Caco-2 (cell line): ENCODE data around the gene NKAIN1. TPM values are rescaled to one million over a fixed set of nuclear protein-coding genes. Genes with fewer than 3 reads are reported as not detected.

Source experiments
- BruUV-seq: library from RNA; stranded (reverse); fragments of 400-500 nt; replicated peaks from 2 replicates; lab custom pipeline; 2021; lab: Mats Ljungman, UMichigan
- CTCF ChIA-PET: fragments of 300-600 bp; sonication (Branson Sonifier 250); formaldehyde crosslinking; loops from one replicate; lab custom pipeline; 2022; ENCODE audit warnings: antibody characterized with exemption; lab: Charles Lee
- POLR2A ChIA-PET: fragments of 300-600 bp; sonication (Branson Sonifier 250); formaldehyde crosslinking; loops from one replicate; lab custom pipeline; 2022; ENCODE audit warnings: antibody characterized with exemption; lab: Charles Lee
- DNase-seq, 2 experiments: peaks; one replicate each; pipeline versions ENCODE4 v3.0.0 to v3.0.0-alpha.2; 2020 to 2022
- H3K27me3 ChIP-seq: replicated peaks from 2 replicates; pipeline ENCODE4 v1.6.0; 2011; ENCODE audit warnings: low read length; ENCODE audit not compliant: control insufficient read depth, insufficient read depth
- H3K36me3 ChIP-seq: 2 replicates; pipeline ENCODE4 v1.5.1; 2011; ENCODE audit warnings: low read length; ENCODE audit not compliant: control insufficient read depth, insufficient read depth
- H3K4me1 ChIP-seq: fragments of 250-450 bp; sonication (Bioruptor Pico); 2 replicates; pipeline ENCODE4 v1.5.1; 2020; ENCODE audit warnings: mild to moderate bottlenecking
- H3K4me3 ChIP-seq: 2 replicates; pipeline ENCODE4 v1.5.1; 2011; ENCODE audit warnings: low read depth, mild to moderate bottlenecking, control low read depth, low read length
- H3K9me3 ChIP-seq: fragments of 250-450 bp; sonication (Bioruptor Pico); 2 replicates; pipeline ENCODE4 v1.5.1; 2020; ENCODE audit warnings: mild to moderate bottlenecking, moderate library complexity
- H3K27ac Mint-ChIP-seq: one replicate; pipeline ENCODE4 v1.8.0; 2022; ENCODE audit warnings: mixed read lengths; ENCODE audit not compliant: unreplicated experiment
- H3K27me3 Mint-ChIP-seq: one replicate; pipeline ENCODE4 v1.8.0; 2022; ENCODE audit warnings: mixed read lengths; ENCODE audit not compliant: insufficient read depth, unreplicated experiment
- H3K36me3 Mint-ChIP-seq: one replicate; pipeline ENCODE4 v1.8.0; 2022; ENCODE audit warnings: mild to moderate bottlenecking, mixed read lengths; ENCODE audit not compliant: insufficient read depth, unreplicated experiment
- H3K4me1 Mint-ChIP-seq: one replicate; pipeline ENCODE4 v1.8.0; 2022; ENCODE audit warnings: low read depth, mixed read lengths; ENCODE audit not compliant: unreplicated experiment
- H3K4me3 Mint-ChIP-seq: one replicate; pipeline ENCODE4 v1.8.0; 2022; ENCODE audit warnings: mild to moderate bottlenecking, moderate library complexity, mixed read lengths; ENCODE audit not compliant: unreplicated experiment
- H3K9me3 Mint-ChIP-seq: one replicate; pipeline ENCODE4 v1.8.0; 2022; ENCODE audit warnings: mixed read lengths; ENCODE audit not compliant: unreplicated experiment
- intact Hi-C: fragments of 100-400 bp; cut with micrococcal nuclease; formaldehyde crosslinking; loops from one replicate; pipeline ENCODE4 v1.10.0; 2022; ENCODE audit not compliant: unreplicated experiment
- total RNA-seq: library from RNA; stranded (reverse); gene quantifications from 2 replicates; pipeline ENCODE4 v1.2.3, GENCODE V29; 2022
- TF ChIP-seq, protein P1 (sequence below), 2 experiments: fragments of 200-600 bp in 1 of 2; IDR thresholded peaks; 1 replicate in 1 of 2; 2 replicates in 1 of 2; pipeline versions ENCODE4 v1.5.1 to v1.8.0; 2011 to 2022; ENCODE audit warnings: antibody characterized with exemption in 1 of 2, control low read depth in 1 of 2, inconsistent platforms in 1 of 2, low read depth in 1 of 2, low read length in 1 of 2, mild to moderate bottlenecking in 1 of 2, moderate library complexity in 1 of 2; ENCODE audit not compliant: insufficient read depth in 1 of 2, severe bottlenecking in 1 of 2, unreplicated experiment in 1 of 2

Gene NKAIN1
- total RNA-seq, 1 experiment from 2014 or later = not detected

DNA sequence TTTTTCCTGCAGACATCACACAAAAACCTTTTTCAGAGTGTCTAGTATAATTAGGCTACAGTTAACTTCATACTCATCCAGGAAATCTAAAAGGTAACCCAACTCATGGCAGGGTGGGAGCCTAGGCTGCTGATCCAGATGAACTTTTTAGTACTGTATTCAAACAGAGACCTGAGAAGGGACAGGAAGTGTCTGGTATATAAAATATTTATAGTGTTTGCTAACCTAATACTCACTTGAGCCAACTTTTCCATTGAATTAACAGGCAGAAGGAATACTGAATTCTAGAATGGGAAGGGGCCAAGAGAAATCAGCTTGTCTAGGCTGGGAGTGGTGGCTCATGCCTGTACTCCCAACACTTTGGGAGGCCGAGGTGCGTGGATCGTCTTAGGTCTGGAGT is 22.2 kb upstream of the NKAIN1 start:
- Histone ChIP-seq H3K27me3 (no peaks in the 10 kb centered on the region), H3K9me3 (no peaks in the 10 kb centered on the region), H3K4me1 (no peaks in the 10 kb centered on the region), H3K4me3 (no peak overlapping the region), H3K36me3 (no peaks in the 10 kb centered on the region)
- Mint-ChIP-seq H3K4me1 (no peaks in the 10 kb centered on the region), H3K4me3 (no peak overlapping the region), H3K36me3 (peaks cover 70% of the 10 kb centered on the region), H3K27me3 (no peaks in the 10 kb centered on the region), H3K27ac (no peak overlapping the region), H3K9me3 (no peaks in the 10 kb centered on the region)
- DNase-seq = no peak
- TF ChIP-seq, protein P1, sequence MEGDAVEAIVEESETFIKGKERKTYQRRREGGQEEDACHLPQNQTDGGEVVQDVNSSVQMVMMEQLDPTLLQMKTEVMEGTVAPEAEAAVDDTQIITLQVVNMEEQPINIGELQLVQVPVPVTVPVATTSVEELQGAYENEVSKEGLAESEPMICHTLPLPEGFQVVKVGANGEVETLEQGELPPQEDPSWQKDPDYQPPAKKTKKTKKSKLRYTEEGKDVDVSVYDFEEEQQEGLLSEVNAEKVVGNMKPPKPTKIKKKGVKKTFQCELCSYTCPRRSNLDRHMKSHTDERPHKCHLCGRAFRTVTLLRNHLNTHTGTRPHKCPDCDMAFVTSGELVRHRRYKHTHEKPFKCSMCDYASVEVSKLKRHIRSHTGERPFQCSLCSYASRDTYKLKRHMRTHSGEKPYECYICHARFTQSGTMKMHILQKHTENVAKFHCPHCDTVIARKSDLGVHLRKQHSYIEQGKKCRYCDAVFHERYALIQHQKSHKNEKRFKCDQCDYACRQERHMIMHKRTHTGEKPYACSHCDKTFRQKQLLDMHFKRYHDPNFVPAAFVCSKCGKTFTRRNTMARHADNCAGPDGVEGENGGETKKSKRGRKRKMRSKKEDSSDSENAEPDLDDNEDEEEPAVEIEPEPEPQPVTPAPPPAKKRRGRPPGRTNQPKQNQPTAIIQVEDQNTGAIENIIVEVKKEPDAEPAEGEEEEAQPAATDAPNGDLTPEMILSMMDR (IDR thresholded peaks at IDR 0.05; ENCODE audit: insufficient read depth in 1 of 2, low read depth in 1 of 2, low read length in 1 of 2, severe bottlenecking in 1 of 2, unreplicated experiment in 1 of 2) = no peak
- intact Hi-C loops = no loop called here
- CTCF ChIA-PET = no interaction called here
- POLR2A ChIA-PET = interaction anchor here (1.2 kb wide), 1 partner anchor 35 kb away, joined by 11 read pairs; the partner anchor contains the start of genes SNRNP40 and ZCCHC17
- no TSS peak for BruUV-seq

DNA sequence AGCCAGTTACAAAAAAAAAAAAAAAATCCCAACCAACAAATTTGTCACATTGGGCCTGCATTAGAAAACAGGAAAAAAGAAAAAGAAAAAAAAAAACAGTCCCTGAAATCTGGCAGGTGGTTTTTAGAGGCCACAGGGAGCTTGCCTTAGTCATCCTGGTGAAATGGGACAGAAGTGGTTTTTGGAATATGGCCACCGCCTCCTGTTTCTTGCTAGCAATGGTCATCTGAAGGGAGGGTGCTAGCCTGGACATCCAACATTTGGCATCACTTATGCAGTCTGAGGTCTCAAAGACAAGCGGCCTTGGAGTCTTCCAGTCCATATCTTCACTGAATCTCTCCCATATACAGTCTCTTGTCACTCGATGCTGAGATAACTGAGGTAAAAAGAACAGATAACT is 20.1 kb upstream of the NKAIN1 start:
- intact Hi-C loops = no loop called here
- Mint-ChIP-seq H3K27me3 (no peaks in the 10 kb centered on the region), H3K27ac (no peak overlapping the region), H3K36me3 (peaks cover 48% of the 10 kb centered on the region), H3K4me3 (no peak overlapping the region), H3K4me1 (no peaks in the 10 kb centered on the region), H3K9me3 (no peaks in the 10 kb centered on the region)
- Histone ChIP-seq H3K4me1 (no peaks in the 10 kb centered on the region), H3K9me3 (no peaks in the 10 kb centered on the region), H3K27me3 (no peaks in the 10 kb centered on the region), H3K36me3 (no peaks in the 10 kb centered on the region), H3K4me3 (no peak overlapping the region)
- ChIA-PET POLR2A (no interaction called here), CTCF (no interaction called here)
- no peak for DNase-seq
- no TSS peak for BruUV-seq
- TF ChIP-seq, protein P1 (IDR thresholded peaks at IDR 0.05; ENCODE audit: insufficient read depth in 1 of 2, low read depth in 1 of 2, low read length in 1 of 2, severe bottlenecking in 1 of 2, unreplicated experiment in 1 of 2) = no peak

DNA sequence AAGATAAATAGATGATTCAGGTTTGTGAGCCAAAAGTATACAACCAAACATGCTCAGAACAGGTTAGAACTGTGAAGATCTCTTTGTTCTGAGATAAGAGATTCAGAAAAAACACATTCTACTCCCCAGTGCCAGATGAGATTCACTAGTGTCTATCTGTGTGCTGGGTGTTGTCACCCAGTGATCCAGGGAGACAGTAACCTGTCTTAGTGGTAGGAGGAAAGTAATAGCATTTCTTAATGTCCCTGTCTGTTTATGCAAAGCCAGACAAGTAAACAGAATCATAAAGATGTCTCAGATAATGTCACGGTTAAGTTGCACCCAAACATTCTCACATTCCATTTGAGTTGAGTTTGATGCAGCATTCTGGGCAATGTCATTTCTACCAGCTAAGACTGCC is 18.9 kb upstream of the NKAIN1 start:
- Mint-ChIP-seq H3K27me3 (no peaks in the 10 kb centered on the region), H3K36me3 (peaks cover 44% of the 10 kb centered on the region), H3K27ac (no peak overlapping the region), H3K4me1 (no peaks in the 10 kb centered on the region), H3K4me3 (no peak overlapping the region), H3K9me3 (no peaks in the 10 kb centered on the region)
- intact Hi-C loops = no loop called here
- no peaks in the 10 kb centered on the region for H3K4me1 ChIP-seq
- H3K36me3 ChIP-seq = no peaks in the 10 kb centered on the region
- no TSS peak for BruUV-seq
- DNase-seq = no peak
- H3K27me3 ChIP-seq = no peaks in the 10 kb centered on the region
- TF ChIP-seq, protein P1 (IDR thresholded peaks at IDR 0.05; ENCODE audit: insufficient read depth in 1 of 2, low read depth in 1 of 2, low read length in 1 of 2, severe bottlenecking in 1 of 2, unreplicated experiment in 1 of 2) = no peak
- ChIA-PET CTCF (no interaction called here), POLR2A (no interaction called here)
- H3K9me3 ChIP-seq = no peaks in the 10 kb centered on the region
- H3K4me3 ChIP-seq = no peak overlapping the region
